Esophagus muscularis mucosa (tissue), 4 donors: ENCODE data around the gene ARID4B.

Experiments
- CTCF ChIP-seq, 3 experiments: fragments of 200-600 bp in 2 of 3; fragments of 450-650 bp in 1 of 3; sonication (generic) in 2 of 3; IDR thresholded peaks; one replicate each; pipeline ENCODE4 v1.5.1; 2017 to 2019; ENCODE audit warnings: antibody characterized with exemption in 3 of 3, mild to moderate bottlenecking in 2 of 3, moderate library complexity in 1 of 3
- EP300 ChIP-seq: sonication (generic); formaldehyde crosslinking; IDR thresholded peaks from one replicate; pipeline ENCODE4 v1.6.1; 2017; ENCODE audit warnings: antibody characterized with exemption
- POLR2A ChIP-seq: fragments of 450-650 bp; IDR thresholded peaks from one replicate; pipeline ENCODE4 v1.6.1; 2017; ENCODE audit warnings: antibody characterized with exemption, moderate library complexity, mild to moderate bottlenecking, low read depth
- POLR2AphosphoS5 ChIP-seq, 2 donors: sonication (generic); formaldehyde crosslinking; IDR thresholded peaks; one replicate each; pipeline ENCODE4 v1.6.1; 2017; ENCODE audit warnings: antibody characterized with exemption in 2 of 2

DNA sequence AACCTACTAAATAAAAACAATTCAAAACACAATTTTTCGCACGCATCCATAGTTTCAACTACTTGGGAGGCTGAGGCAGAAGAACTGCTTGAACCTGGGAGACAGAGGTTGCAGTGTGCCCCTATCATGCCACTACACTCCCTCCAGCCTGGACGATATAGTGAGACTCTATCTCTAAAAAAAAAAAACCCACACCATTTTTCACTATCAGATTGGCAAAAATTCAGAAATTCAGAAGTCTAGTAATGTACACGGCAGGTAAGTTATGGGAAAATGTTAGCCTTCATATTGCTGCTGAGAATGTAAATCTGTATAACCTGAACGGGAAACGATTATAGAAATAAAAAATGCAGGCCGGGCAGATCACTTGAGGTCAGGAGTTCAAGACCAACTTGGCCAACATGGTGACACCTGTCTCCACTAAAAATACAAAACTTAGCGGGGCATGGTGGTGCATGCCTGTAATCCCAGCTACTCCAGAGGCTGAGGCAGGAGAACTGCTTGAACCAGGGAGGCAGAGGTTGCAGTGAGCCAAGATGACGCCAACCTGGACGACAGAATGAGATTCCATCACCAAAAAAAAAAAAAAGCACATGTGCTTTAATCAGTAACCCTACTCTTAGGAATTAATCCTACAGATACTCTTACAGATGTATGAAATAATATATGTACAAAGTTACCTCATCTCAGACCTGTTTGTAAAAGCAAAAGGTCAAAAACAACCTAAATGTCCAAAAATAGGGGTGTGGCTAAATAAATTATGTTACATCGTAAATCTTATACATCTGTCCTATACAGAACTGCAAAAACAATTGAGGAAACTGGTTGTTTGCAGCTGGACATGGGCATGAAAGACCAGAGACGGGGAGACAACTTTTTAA is 37.9 kb downstream of the ARID4B start:
- TF ChIP-seq POLR2A (no peak), CTCF (IDR thresholded peaks at IDR 0.05) (no peak), POLR2AphosphoS5 (IDR thresholded peaks at IDR 0.05) (no peak), EP300 (no peak)
